IPS DF 19.7 (cell line): ENCODE data around the gene PGAP6.
"Not testable (repeated sequence)": the region's sequence is repeated elsewhere in the genome, so short reads cannot be mapped to it uniquely, and the experiment has no call there.

Experiments used
- DNase-seq: peaks from one replicate; pipeline ENCODE4 v3.0.0-alpha.2; 2013; ENCODE audit warnings: low read depth, low spot score

PGAP6 gene

DNA sequence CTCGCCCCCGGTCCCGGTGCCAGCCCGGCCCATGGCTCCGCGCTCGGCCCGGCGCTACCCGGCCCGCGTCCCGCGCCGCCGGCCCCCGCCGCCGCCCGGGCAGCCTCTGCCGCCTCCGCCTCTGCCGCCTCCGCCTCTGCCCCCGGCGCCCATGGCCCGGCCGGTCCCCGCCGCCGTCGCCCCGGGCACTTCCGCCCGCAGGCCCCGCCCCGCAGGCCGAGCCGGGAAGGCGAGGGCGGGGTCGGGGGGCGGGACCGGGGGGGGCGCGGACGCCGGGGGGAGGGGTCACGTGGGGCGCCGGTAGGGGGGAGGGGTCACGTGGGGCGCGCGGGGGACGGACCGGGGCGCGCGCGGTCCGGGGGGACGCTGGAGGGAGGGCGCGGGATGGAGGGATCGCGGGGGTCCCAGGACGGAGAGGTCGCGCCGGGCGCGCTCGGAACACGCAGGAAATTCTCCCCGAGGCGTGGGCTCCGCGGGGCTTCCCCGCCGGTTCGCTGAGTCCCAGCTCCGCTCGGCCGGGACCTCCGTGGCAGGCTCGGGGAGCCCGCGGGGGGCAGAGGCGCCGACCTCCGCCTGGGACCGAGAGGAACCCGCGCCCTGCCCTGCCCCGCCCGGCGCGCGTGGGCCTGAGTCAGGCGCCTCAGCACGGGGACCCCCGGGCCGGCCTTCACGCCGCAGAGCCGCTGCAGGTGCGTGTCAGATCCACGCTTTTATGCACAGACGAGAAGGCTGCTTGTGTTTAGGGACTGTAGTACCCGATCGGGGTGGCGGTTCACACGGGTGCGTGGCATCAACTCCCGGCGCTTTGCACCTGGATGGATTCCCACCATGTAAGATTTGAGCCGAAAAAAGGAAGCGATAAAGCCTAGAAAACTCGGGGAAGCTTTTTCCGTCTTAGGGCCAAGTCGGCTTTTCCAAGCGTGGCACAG, at the start of gene PGAP6:
TSS of gene PGAP6 (minus strand) at position 190 of the 929 bp plus-strand sequence. CDS start at position 33, 157 bp downstream.
- DNase-seq = no peak

DNA sequence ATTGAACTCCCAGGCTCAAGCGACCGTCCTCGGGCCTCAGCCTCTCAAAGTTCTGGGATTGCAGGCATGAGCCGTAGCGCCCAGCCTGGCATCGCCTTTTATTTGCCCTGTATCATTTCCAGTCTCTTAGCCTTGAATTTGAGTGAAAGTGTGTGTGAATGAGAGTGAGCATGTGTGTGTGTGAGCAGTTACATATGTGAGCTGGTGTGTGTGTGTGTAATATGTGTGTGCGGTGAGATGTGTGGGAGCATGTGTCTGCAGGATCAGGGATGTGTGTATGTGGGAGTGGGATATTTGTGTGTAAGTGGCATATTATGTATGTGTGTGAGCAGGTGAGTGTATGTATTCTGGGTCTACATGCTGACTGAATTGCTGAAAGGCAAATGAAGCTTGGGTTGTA, 49.1 kb upstream of the PGAP6 start:
- DNase-seq = no peak

DNA sequence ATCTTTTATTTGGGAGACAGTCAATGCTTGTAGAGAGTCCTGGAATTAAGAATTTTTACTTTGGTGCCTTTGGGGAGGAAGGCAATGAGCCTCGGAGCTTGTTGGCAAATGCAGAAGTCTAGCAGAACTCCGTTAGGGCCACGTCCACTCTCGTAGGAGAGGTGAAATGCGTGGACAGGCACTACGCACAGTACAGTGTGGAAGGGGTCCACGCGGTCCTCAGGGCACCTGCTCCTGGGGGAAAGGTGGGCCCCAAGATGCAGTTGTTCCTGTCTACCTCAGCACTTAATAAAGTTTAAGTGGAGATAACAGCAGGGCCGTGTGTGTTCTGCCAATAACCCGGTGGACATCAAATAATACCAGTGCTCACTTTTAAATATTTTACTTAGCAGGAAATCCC, 45.5 kb upstream of the PGAP6 start:
- DNase-seq = no peak

DNA sequence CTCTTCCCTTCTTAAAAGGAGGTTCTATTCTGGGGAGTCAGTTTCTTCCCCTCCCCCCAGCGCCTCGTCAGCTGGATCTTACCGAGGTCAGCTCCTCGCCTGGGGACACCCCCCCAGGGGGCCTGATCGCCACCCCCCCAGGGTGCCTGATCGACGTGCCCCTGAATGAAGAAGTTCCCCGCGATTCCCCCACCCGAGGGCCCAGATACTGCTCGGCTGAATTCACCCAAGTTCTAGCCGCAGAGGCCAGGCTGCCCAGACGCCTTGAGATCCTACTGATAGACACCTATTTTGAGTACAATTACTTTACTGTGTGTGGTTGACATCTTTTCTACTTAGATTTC, 45.1 kb upstream of the PGAP6 start:
- no peak for DNase-seq

DNA sequence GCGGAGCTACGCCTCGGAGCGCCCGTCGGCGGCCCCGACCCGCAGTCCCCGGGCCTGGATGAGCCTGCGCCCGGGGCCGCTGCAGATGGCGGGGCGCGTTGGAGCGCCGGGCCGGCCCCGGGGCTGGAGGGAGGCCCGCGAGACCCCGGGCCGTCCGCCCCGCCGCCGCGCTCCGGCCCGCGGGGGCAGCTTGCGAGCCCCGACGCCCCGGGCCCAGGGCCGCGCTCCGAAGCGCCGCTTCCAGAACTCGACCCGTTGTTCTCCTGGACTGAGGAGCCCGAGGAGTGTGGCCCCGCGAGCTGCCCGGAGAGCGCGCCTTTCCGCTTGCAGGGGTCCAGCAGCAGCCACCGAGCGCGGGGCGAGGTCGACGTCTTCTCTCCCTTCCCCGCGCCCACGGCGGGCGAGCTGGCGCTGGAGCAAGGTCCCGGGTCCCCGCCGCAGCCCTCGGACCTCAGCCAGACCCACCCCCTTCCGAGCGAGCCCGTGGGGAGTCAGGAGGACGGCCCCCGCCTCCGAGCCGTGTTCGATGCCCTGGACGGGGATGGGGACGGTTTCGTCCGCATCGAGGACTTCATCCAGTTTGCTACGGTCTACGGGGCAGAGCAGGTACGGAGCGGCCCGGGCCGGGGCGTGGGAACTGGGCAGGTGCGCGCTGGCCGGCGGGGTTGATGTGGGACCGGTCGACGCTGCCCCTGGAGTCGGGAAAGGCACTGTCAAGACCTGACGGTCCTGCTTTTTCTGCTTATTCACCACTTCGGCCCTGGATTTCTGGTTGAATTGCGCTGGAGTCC, 44.5 kb upstream of the PGAP6 start:
- DNase-seq = no peak

DNA sequence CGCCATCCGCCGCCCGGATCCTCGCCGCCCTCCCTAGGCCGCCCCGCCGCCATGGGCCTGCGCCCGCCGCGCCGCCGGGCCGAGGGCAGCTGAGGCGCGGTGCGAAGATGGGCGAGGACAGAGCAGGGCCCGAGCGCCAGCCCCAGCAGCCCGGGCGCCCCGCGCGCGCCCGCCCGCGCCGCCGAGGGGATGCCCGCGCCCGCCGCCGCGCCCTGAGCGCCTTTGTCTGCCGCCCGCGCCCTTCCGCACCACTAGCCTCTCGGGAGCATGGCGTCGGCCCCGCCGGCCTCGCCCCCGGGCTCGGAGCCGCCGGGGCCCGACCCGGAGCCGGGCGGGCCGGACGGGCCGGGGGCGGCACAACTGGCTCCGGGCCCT, 43.9 kb upstream of the PGAP6 start:
- DNase-seq = no peak

DNA sequence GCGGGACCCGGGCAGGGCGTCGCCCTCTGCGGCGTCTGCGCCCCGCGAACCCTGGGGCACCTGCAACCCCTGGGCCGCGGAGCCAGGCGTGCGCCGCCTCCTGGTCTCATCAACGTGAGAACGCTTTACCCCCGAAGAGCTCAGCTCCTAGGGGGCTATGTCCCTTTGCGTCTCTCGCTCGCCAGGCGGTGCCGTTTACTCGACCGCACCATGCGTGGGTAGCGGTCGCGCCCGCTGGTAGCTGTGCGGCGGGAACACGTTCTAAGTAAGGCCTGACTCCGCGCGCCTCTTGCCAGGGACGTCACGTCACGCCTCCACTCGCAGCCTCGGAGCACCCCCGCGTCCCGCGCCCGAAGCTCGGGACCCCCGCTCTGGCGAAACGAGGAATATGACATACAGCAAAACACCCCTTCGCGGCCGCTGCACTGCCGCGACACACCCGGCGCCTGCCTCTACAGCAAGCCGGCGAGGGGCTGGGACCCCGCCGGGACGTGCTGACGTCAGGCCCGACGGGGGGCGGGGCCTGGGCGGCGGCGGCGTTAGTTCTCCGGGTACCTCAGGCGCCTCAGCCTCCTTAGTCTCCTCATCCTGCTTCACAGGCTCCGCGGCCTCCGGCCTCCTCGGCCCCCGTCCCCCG, 43.4 kb upstream of the PGAP6 start, which contains the start of gene RAB11FIP3:
TSS of gene RAB11FIP3 (plus strand) at position 568 of the 637 bp plus-strand sequence. CDS start 358 bp downstream, outside the sequence.
- DNase-seq = no peak

GRCh38 chr16:424623-425081, 42.9 kb upstream of the PGAP6 start:
- no peak for DNase-seq

DNA sequence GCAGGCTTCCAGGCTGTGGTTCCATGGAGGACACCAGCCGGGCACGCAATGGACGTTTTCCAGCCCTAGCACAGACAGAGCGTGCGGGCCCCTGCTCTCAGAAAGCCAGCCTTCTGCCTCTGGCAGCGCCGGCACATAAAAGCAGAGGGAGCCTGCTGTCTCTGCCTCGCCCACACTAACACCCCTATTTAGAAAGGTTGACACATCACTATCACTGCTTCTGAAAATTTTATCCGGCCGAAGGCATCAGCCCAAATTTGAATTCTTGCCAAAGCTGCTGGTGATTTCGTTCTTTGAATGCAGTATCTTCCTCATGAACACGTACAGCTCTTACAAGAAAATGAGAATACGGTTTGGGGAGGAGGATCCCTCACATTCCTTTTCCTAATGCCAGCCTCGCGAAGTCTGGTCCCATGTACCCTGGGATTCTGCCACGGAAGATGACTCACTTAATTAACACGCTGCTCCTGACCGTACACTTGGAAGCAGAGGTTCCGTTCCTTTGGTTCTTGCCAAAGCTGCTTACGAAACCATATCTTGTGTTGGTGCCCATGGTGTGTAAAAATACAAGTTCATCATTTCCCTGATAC, 42.4 kb upstream of the PGAP6 start:
- no peak for DNase-seq

DNA sequence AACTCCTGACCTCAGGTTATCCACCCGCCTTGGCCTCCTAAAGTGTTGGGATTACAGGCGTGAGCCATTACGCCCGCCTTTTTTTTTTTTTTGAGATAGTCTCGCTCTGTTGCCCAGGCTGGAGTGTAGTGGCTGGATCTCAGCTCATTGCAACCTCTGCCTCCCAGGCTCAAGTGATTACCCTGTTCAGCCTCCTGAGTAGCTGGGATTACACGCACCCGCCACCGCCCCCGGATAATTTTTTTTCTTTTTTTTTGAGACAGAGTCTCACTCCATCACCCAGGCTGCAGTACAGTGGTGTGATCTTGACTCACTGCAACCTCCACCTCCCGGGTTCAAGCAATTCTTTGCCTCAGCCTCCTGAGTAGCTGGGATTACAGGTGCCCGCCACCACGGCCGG, 40.4 kb upstream of the PGAP6 start:
- not testable (repeated sequence) for DNase-seq

DNA sequence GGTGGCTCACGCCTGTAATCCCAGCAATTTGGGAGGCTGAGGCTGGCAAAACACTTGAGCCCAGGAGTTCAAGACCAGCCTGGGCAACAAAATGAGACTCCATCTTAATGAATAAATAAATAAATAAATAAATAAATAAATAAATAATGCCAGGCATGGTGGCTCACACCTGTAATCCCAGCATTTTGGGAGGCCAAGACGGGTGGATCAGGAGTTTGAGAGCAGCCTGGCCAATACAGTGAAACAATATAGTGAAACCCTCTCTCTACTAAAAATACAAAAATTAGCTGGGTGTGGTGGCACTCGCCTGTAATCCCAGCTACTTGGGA, 33.4 kb upstream of the PGAP6 start:
- DNase-seq = not testable (repeated sequence)

DNA sequence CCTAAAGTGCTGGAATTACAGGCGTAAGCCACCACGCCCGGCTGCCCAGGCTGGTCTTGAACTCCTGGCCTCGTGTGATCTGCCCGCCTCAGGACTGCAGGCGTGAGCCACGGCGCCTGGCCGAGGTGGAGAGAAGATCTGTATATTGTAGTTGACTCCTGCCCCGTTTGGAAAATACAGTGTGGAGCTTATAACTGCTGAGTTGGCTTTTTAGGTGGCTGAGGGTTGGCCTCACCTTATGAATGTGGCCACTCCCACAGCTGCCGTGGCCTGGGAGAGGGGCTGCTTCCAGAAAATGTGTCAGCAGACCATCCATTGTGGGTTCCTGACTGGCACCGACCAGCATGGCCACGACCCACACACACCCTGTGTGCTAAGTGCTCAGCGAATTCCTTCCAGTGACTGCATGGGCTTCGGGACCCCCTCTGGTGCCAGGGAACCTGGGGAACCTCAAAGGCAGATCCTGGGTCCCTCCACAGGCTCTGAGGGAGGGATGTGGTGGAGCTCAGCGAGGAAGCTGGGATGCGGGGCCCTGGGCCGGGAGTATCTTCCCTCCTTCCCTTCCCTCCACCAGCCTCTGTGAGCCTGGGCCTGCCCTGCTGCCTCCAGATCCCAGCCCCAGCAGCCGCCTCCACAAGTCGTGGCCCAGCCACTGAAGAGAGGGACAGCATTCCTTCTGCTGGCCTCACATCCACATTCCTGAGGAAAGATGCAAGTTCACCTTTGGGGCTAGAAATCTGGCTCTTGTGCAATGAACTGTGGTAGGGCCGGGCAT, 32.8 kb upstream of the PGAP6 start:
- no peak for DNase-seq

DNA sequence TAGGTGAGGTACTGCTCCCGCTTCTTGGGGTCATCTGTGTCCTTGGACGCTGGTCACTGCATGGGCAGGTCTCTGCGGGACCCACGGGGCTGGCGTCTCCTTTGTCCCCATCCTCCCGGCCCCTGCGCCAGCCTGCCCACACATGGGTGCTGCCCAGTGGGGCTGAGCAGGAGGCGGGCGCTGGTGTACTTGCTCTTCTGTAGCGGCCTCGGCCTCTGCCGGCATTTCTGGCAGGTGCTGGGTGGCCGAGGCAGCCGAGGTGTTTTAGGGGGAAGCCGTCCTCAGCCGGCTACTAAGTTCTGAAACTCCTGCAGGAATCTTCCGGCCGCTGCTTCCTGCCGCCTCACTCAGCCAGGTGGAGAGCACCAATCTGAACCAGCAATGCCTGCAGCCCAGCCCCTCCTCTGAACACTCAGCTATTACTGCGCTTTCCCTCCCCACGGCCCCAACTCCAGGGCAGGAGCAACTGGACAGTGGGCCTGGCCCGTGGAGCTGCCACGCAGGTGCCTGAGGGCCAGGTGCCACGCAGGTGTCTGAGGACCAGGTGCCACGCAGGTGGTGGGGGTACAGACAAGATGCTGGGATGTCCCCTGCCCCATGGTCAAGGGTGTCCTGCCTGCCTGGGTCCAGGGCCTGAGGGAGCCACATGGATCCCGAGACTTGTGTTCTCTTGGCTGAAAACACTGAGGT, 29.9 kb upstream of the PGAP6 start:
- DNase-seq = no peak

DNA sequence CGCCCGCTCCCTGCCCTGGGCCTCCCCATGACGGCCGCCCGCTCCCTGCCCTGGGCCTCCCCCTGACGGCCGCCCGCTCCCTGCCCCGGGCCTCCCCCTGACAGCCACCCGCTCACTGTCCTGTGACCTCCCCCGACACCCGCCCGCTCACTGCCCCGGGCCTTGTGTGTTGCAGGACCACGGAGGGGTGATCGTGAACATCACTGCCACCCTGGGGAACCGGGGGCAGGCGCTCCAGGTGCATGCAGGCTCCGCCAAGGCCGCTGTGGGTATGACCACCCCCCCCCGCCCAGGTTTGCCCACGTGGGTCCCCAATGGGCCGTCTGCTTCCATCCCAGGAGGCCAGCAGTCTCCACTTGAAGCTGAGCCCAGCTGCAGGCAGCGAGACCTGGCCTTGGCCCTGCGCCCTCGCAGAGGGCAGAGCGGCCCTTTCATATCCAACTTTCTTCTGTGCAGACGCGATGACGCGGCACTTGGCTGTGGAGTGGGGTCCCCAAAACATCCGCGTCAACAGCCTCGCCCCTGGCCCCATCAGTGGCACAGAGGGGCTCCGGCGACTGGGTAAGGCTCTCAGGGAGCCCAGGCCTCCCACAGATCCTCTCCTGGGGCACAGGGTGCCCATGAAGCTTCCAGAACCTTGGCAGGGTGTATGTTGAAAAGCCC, 28.9 kb upstream of the PGAP6 start:
- no peak for DNase-seq

DNA sequence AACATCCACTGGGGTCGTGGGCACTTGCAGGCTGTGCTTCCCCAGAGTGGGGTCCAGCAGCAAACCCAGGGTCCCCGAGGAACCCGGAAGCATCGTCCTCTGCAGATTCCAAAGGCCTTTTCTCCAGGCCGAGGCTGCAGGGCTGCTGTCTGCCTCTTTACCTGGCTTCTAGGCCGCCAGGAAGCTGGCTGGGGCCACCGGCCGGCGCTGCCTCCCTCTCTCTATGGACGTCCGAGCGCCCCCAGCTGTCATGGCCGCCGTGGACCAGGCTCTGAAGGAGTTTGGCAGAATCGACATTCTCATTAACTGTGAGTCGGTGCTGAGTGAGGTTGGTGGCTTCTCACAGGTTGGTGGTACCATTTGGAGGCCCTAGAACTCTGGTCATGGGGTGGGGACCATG, 25.5 kb upstream of the PGAP6 start:
- DNase-seq = no peak

DNA sequence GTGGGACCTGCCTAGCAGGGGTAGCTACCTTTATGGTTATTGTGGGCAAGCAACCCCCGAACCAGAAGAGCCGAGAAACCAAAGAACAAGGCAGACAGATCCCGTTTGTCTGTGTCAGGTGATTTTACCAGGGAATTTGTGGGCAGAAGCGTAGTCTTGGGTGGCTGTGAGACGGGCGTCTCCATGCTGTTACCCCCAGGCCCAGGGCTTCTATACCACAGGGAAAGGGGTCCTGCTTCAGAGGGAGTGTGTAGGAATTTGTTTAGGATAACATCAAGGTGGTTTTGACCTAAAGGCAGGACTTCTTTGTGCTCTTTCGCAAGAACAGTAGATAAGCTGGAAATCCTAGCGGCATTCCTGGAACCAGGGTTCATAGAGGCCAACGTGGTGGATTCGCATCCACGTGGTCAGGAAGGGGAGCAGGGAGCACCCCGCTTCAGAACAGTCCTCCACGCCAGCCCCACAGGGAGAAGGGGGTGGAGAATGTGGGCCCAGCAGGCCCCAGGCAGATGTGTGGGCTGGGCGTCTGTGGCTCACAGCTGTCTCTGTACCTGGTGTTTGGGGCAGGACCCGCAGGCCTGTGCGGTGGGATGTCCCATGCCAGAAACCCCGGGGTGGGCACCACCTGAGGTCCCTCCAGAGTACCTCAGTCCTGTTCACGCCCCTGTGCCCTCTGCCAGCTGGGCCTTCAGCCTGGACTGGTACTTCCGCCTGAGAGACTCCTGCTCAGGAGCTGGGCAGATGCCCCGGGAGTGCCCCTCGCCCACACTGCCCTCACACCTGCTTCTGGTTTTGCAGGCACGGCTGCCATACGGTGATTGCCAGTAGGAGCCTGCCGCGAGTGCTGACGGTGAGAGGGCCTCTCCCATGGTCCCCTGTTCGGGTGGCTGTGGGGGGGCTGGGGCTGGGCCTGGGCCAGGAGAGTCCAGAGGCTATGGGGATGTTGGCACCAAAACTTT, 24.0 kb upstream of the PGAP6 start:
- DNase-seq = no peak

GRCh38 chr16:404971-405486, 23.3 kb upstream of the PGAP6 start:
- DNase-seq = no peak
